Measurements from ENCODE around the gene MKRN3.
"Not testable (repeated sequence)": the region's sequence is repeated elsewhere in the genome, so short reads cannot be mapped to it uniquely, and the experiment has no call there.

Gene MKRN3

GRCh38 chr15:23595368-23595767, 29.9 kb downstream of the MKRN3 start:
- Histone ChIP-seq H3K4me3 (ENCODE audit: insufficient read depth, low read length, poor library complexity, severe bottlenecking) (no peak overlapping the region), H4K20me1 (ENCODE audit: low read depth, low read length) (no peaks in the 10 kb centered on the region), H3F3A (ENCODE audit: insufficient read depth) (no peaks in the 10 kb centered on the region), H3K27ac (ENCODE audit: low read depth, low read length) (no peak overlapping the region), H3K9ac (ENCODE audit: low read length) (no peak overlapping the region), H3K9me3 (ENCODE audit: insufficient read depth, low read length) (no peaks in the 10 kb centered on the region), H3K4me2 (ENCODE audit: low read depth, low read length, poor library complexity, severe bottlenecking) (no peak overlapping the region), H2AFZ (ENCODE audit: low read depth, low read length, severe bottlenecking) (no peak overlapping the region), H3K27me3 (ENCODE audit: low read length) (no peaks in the 10 kb centered on the region), H3K9me2 (replicated peaks; ENCODE audit: insufficient read depth, low read length) (no peaks in the 10 kb centered on the region), H3K36me3 (ENCODE audit: low read length) (no peaks in the 10 kb centered on the region), H3K79me2 (ENCODE audit: insufficient read depth, low read length) (no peaks in the 10 kb centered on the region)
- TF ChIP-seq EZH2phosphoT487 (conservative IDR thresholded peaks at IDR 0.05; ENCODE audit: low read length) = no peak
- TF ChIP-seq CTCF (IDR thresholded peaks at IDR 0.05; ENCODE audit: insufficient read depth, low read length, poor library complexity, severe bottlenecking) = no peak

GRCh38 chr15:23596736-23597135, 31.3 kb downstream of the MKRN3 start:
- Histone ChIP-seq H3K9ac (ENCODE audit: low read length) (no peak overlapping the region), H3K4me3 (ENCODE audit: insufficient read depth, low read length, poor library complexity, severe bottlenecking) (no peak overlapping the region), H4K20me1 (ENCODE audit: low read depth, low read length) (no peaks in the 10 kb centered on the region), H3K9me3 (ENCODE audit: insufficient read depth, low read length) (no peaks in the 10 kb centered on the region), H2AFZ (ENCODE audit: low read depth, low read length, severe bottlenecking) (no peak overlapping the region), H3K9me2 (replicated peaks; ENCODE audit: insufficient read depth, low read length) (no peaks in the 10 kb centered on the region), H3K27me3 (ENCODE audit: low read length) (no peaks in the 10 kb centered on the region), H3K27ac (ENCODE audit: low read depth, low read length) (no peak overlapping the region), H3F3A (ENCODE audit: insufficient read depth) (no peaks in the 10 kb centered on the region), H3K79me2 (ENCODE audit: insufficient read depth, low read length) (no peaks in the 10 kb centered on the region), H3K4me2 (ENCODE audit: low read depth, low read length, poor library complexity, severe bottlenecking) (no peak overlapping the region), H3K36me3 (ENCODE audit: low read length) (no peaks in the 10 kb centered on the region)
- TF ChIP-seq EZH2phosphoT487 (conservative IDR thresholded peaks at IDR 0.05; ENCODE audit: low read length) = no peak

- not testable (repeated sequence) for H3K27me3 ChIP-seq (ENCODE audit: low read length); H3K79me2 ChIP-seq (ENCODE audit: insufficient read depth, low read length); H3F3A ChIP-seq (ENCODE audit: insufficient read depth); H3K36me3 ChIP-seq (ENCODE audit: low read length); H2AFZ ChIP-seq (ENCODE audit: low read depth, low read length, severe bottlenecking); H3K4me3 ChIP-seq (ENCODE audit: insufficient read depth, low read length, poor library complexity, severe bottlenecking); H3K9me3 ChIP-seq (ENCODE audit: insufficient read depth, low read length); H4K20me1 ChIP-seq (ENCODE audit: low read depth, low read length); H3K9ac ChIP-seq (ENCODE audit: low read length); H3K9me2 ChIP-seq (replicated peaks; ENCODE audit: insufficient read depth, low read length); H3K27ac ChIP-seq (ENCODE audit: low read depth, low read length); H3K4me2 ChIP-seq (ENCODE audit: low read depth, low read length, poor library complexity, severe bottlenecking)
Measured at GRCh38 chr15:23597278-23597677, 31.8 kb downstream of the MKRN3 start.

GRCh38 chr15:23599053-23599452, 33.6 kb downstream of the MKRN3 start:
- Histone ChIP-seq H3K36me3 (ENCODE audit: low read length) (no peaks in the 10 kb centered on the region), H3K9ac (ENCODE audit: low read length) (no peak overlapping the region), H3K4me2 (ENCODE audit: low read depth, low read length, poor library complexity, severe bottlenecking) (no peak overlapping the region), H3F3A (ENCODE audit: insufficient read depth) (no peaks in the 10 kb centered on the region), H3K9me2 (replicated peaks; ENCODE audit: insufficient read depth, low read length) (no peaks in the 10 kb centered on the region), H4K20me1 (ENCODE audit: low read depth, low read length) (no peaks in the 10 kb centered on the region), H3K4me3 (ENCODE audit: insufficient read depth, low read length, poor library complexity, severe bottlenecking) (no peak overlapping the region), H2AFZ (ENCODE audit: low read depth, low read length, severe bottlenecking) (no peak overlapping the region), H3K9me3 (ENCODE audit: insufficient read depth, low read length) (no peaks in the 10 kb centered on the region), H3K27me3 (ENCODE audit: low read length) (no peaks in the 10 kb centered on the region), H3K27ac (ENCODE audit: low read depth, low read length) (no peak overlapping the region), H3K79me2 (ENCODE audit: insufficient read depth, low read length) (no peaks in the 10 kb centered on the region)
- no peak for TF ChIP-seq CTCF (IDR thresholded peaks at IDR 0.05; ENCODE audit: insufficient read depth, low read length, poor library complexity, severe bottlenecking)
- TF ChIP-seq EZH2phosphoT487 (conservative IDR thresholded peaks at IDR 0.05; ENCODE audit: low read length) = no peak

Data from SU-DHL-6 (cell line).